ENCODE data around the gene HOMER2. TPM values are rescaled to one million over a fixed set of nuclear protein-coding genes. Genes with fewer than 3 reads are reported as not detected.

The HOMER2 gene
- total RNA-seq, 1 donor from 2014 or later, result 75.3 TPM

GRCh38 chr15:82922737-82923136 lies 29.8 kb downstream of the HOMER2 start:
- Histone ChIP-seq H3K27me3 (ENCODE audit: control insufficient read depth, insufficient read depth, low read length) (no peaks in the 10 kb centered on the region), H3K36me3 (ENCODE audit: control insufficient read depth, insufficient read depth, low read length) (no peaks in the 10 kb centered on the region), H3K4me3 (ENCODE audit: low read depth, low read length) (no peak overlapping the region)
- TF ChIP-seq CTCF (IDR thresholded peaks at IDR 0.05; ENCODE audit: insufficient read depth, low read length, severe bottlenecking), result no peak
- FAIRE-seq (no peak), DNase-seq (ENCODE audit: low read depth) (no peak)

DNA sequence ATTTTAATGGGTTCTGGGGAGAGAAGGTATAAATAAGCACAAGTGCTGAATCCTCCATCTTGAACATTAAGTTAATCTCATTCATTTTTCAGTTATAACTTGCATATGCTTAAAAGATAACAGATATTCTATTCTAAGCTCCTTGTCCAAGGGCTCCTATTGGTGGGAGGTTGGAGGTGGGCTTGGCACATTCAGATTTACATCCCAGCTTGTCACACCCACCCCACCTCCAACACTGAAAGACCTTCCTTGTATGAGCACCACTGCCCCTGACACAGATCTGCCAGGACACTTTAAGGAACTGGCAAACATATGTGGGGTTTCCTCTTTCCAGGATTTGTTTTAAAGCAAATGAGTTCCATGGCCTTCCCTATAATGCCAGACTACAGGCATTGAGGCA lies 30.6 kb downstream of the HOMER2 start:
- Histone ChIP-seq H3K27me3 (ENCODE audit: control insufficient read depth, insufficient read depth, low read length) (no peaks in the 10 kb centered on the region), H3K4me3 (ENCODE audit: low read depth, low read length) (no peak overlapping the region), H3K36me3 (ENCODE audit: control insufficient read depth, insufficient read depth, low read length) (no peaks in the 10 kb centered on the region)
- DNase-seq (ENCODE audit: low read depth), result no peak
- TF ChIP-seq CTCF (IDR thresholded peaks at IDR 0.05; ENCODE audit: insufficient read depth, low read length, severe bottlenecking), result no peak
- FAIRE-seq, result no peak

DNA sequence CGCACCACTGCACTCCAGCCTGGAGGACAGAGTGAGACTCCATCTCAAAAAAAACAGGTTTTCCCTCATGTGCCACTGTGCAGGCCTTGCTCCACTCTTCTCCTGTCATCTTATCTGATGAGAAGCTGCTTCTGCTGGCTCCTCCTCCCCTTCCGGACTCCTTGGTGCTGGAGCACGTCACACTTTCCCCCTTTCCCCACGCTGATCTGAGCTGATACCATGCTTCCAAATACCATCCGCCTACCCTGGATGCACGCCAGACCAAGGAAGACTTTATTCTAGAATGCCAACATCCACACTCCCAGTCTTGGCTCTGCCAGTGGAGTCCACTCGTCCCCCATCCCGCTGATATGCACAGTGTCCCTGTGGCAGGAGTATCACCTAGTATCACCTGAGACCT lies 31.3 kb downstream of the HOMER2 start:
- DNase-seq (ENCODE audit: low read depth) (no peak), FAIRE-seq (peak; percentile 23)
- no peak for TF ChIP-seq CTCF (IDR thresholded peaks at IDR 0.05; ENCODE audit: insufficient read depth, low read length, severe bottlenecking)
- H3K4me3 ChIP-seq (ENCODE audit: low read depth, low read length), result no peak overlapping the region
- no peaks in the 10 kb centered on the region for H3K27me3 ChIP-seq (ENCODE audit: control insufficient read depth, insufficient read depth, low read length)
- no peaks in the 10 kb centered on the region for H3K36me3 ChIP-seq (ENCODE audit: control insufficient read depth, insufficient read depth, low read length)

DNA sequence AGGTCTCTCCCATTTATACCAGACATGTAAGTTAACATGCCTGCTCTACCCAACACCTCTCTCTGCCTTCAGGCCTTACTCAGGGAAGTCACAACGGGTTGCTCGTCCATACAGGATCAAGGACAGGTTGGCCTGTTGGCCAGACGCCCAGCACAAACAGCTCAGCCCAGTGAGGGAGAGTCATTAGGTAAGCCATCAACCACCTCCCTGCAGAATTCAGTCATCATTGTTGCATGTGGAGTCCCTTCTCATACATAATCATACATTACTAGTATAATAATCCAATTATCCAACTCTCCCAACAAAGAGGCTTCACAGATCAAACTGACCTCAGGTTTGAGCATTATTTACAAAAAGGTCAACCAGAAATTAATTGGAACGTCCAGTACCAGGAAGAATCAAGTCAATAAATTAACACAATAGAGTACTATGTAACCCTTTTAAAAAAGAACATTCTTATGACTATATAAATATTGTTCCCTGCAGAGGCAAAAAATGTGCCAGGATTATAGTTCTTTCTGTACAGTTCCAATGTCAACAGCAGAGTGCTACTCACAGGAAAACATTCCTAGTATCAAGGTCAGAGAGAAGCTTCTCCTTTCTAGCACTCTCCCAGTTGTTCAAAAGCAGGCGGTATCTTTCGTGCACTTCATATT lies 33.2 kb downstream of the HOMER2 start:
- FAIRE-seq (peak; percentile 94), DNase-seq (ENCODE audit: low read depth) (peak; percentile 91)
- H3K4me3 ChIP-seq (ENCODE audit: low read depth, low read length), result no peak overlapping the region
- H3K27me3 ChIP-seq (ENCODE audit: control insufficient read depth, insufficient read depth, low read length), result no peaks in the 10 kb centered on the region
- TF ChIP-seq CTCF (IDR thresholded peaks at IDR 0.05; ENCODE audit: insufficient read depth, low read length, severe bottlenecking), result no peak
- H3K36me3 ChIP-seq (ENCODE audit: control insufficient read depth, insufficient read depth, low read length), result no peaks in the 10 kb centered on the region

DNA sequence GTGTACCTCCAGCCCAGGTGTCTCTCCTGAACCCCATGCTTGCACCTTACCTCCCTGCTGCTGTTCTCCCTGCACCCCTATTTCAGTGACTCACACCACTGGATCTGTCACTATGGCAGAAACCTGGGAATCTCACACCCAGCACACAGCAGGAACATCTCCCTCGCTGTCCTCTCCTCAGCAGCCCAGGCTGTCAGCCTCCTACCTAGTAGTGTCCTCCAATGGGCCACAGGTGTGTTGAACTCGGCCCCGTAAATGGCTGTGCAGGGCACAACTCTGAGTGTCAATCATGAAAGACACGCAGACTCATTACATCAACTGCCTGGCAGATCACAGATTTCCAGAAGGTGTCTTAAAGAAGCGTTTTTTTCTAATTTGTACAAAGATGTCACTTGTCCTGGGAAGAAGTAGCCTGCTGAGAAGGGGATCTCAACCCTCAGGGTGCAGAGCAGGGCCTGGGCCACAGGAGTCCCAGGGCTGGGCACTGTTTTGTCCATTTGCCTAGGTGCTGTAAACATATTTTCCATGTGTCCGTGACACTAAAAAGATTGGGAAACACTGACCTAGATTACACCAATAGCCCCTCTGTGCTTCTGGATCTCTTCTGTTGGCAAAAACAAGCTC lies 33.8 kb downstream of the HOMER2 start:
- H3K27me3 ChIP-seq (ENCODE audit: control insufficient read depth, insufficient read depth, low read length), result no peaks in the 10 kb centered on the region

More for the DNA sequence above, 33.8 kb downstream of the HOMER2 start:
- Histone ChIP-seq H3K4me3 (ENCODE audit: low read depth, low read length) (no peak overlapping the region), H3K36me3 (ENCODE audit: control insufficient read depth, insufficient read depth, low read length) (no peaks in the 10 kb centered on the region)
- TF ChIP-seq CTCF (IDR thresholded peaks at IDR 0.05; ENCODE audit: insufficient read depth, low read length, severe bottlenecking), result no peak
- peak; percentile 52 for FAIRE-seq
- DNase-seq (ENCODE audit: low read depth), result no peak
